T-helper 1 cell treated with Interleukin-12 subunit alpha and Interleukin-12 subunit beta and Interleukin-4 antibody, amounts not matched to agents 30 ng/mL and 1 ng/mL, for 36 hours (primary cell): ENCODE data around the gene DLG3. TPM values are rescaled to one million over a fixed set of nuclear protein-coding genes. Genes with fewer than 3 reads are reported as not detected.
"Not testable (repeated sequence)": the region's sequence is repeated elsewhere in the genome, so short reads cannot be mapped to it uniquely, and the experiment has no call there.

ENCODE experiments used
- intact Hi-C: fragments of 100-400 bp; cut with micrococcal nuclease; formaldehyde crosslinking; loops from one replicate; pipeline ENCODE4 v1.15.1; 2024
- total RNA-seq: library from RNA; stranded (reverse); gene quantifications from 2 replicates; pipeline ENCODE4 v1.2.3, GENCODE V29; 2022

Gene DLG3
- 21.1 and 21.5 TPM in 2 replicates for total RNA-seq

- intact Hi-C loops: no loop called here
These were observed at the start of gene DLG3 for GRCh38 chrX:70444326-70444945. DLG3 (plus strand) TSS chrX:70444835; CDS start chrX:70445202, 367 bp downstream.

DNA sequence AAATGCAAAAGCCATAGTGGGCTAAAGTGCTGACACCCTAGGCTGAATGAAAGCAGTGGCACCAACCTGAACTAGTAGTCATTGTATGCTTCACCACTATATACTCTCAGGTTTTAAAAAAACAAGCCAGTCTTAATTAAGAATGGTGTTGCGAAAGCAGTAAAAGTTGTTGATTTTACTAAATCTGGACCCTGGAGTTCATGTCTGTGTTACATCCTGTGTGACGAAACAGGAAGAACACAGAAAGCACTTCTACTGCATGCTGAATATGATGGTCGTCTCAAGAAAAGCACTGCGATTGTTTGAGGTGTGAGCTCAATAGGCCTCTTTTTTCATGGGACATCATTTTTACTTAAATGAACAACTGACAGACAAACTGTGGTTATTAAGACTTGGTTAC lies 45.7 kb upstream of the DLG3 start:
- intact Hi-C loops: loop anchor here (5.0 kb wide), 1 partner anchor 107 kb away; the partner anchor contains the start of gene KIF4A

GRCh38 chrX:70400181-70400580 lies 44.5 kb upstream of the DLG3 start:
- intact Hi-C loops: not testable (repeated sequence)

- intact Hi-C loops: no loop called here
These were observed 41.9 kb upstream of the DLG3 start for GRCh38 chrX:70402721-70403120.

DNA sequence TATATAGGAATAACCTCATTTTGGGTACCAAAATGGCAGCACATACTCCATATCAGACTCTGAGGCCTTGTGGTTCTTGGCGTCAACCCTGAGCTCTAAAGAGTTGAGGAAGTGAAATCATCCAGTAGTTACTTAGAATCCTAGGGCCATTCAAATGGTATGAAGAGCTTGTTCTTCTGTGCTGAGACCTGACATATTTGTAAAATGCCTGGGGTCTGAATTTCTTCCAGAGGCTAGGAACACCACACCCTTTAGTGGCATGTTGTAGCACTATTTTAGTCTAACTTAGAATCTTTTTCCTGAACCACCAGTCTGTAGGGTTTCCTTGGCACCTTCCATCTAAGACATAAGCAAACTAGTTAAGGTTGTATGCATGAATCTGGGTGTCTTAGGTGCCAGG lies 39.6 kb upstream of the DLG3 start:
- intact Hi-C loops: no loop called here

DNA sequence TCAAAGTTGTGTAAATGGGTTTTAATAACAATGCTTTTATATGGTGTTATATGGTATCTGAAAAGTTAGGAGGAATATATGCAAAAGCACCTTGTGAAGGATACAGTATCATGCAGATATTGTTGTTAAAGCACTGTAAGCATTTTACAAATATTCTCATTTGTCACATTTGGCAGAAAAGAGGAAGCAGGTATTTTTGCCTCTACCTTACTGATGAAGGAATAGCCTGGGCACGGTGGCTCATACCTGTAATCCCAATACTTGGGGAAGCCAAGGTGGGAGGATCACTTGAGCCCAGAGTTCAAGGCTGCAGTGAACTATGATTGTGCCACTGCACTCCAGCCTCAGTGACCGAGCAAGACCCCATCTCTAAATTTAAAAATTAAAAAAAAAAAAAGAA lies 33.7 kb upstream of the DLG3 start:
- intact Hi-C loops: no loop called here

GRCh38 chrX:70411475-70411874 lies 33.2 kb upstream of the DLG3 start:
- intact Hi-C loops: no loop called here

- intact Hi-C loops: no loop called here
These were observed 23.0 kb upstream of the DLG3 start for GRCh38 chrX:70421618-70422017.

DNA sequence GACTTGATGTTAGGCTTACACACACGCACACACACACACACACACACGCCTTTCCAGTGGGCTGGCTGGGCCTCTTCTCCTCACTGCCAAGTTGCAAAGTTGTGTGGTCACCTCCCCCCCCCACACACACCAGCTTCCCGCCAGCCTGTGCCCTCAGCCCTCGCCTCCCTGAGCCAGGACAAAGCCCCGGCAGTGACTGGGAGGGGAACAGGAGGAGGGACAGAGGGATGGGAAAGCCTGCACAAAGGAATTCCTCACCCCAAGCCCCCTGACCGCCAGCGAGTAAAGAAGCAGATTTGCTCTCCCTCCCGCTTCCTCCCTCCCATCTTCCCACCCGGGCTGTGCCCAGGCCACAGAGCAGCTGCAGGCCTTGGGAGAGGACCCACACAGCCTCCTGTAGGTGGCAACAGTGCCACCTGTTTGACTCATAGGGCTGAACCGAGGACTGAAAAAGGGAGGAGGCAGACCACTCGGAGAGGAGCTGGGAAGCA lies 21.7 kb upstream of the DLG3 start, which contains the start of gene GDPD2:
Gene GDPD2 (plus strand): TSS at position 464 of the 491 bp plus-strand sequence. CDS start 1,671 bp downstream, outside the sequence.
- intact Hi-C loops: no loop called here

DNA sequence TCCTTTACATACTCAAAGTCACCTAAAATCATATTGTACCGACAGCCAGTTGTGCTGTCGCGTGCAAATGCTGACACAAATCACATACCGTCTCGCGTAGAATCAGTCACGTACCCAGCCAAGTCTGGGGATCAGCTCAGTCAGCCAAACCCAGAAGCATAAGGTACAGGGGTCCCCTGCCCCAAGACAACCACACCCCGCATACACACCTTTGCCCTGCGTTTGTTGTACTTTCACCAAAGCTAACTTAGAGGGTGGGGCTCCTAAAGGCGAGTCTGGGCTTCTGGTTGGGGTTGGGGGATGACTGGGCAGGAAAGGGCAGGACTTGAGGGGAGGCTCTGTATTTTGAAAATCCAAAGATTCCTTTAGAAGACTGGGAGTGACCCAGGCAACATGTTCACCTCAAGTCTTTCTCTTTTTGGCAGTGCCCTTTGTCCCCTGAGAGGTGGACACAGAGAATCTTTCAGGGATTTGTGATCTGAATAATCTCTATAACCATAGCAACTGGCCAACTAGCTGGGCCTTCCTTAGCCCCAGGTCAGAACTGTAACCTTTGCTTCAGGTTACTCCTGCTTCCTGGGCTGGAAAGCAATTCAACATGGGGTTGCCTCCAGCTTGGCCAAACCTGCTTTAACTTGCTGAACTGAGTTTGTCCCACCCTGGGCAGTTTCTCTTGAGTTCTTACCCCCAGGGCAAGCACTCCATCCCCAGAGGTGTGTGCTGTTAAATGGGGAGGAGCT lies 20.5 kb upstream of the DLG3 start:
- intact Hi-C loops: no loop called here

DNA sequence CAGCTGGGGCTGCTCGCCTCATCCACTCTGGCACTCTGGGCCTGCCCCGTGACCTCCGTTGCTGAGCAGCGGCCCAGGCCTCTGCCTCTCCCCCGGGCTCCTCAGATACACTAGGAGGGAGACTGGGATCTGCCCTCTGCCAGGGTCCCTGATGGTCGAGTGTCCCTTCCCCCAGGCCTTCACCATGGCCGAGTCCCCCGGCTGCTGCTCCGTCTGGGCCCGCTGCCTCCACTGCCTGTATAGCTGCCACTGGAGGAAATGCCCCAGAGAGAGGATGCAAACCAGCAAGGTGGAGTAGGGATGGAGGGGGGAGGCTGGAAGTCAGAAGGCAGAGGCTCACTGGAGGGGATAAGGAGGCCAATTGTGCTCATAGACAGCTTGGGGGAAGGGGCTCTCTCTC lies 19.8 kb upstream of the DLG3 start:
- intact Hi-C loops: no loop called here

DNA sequence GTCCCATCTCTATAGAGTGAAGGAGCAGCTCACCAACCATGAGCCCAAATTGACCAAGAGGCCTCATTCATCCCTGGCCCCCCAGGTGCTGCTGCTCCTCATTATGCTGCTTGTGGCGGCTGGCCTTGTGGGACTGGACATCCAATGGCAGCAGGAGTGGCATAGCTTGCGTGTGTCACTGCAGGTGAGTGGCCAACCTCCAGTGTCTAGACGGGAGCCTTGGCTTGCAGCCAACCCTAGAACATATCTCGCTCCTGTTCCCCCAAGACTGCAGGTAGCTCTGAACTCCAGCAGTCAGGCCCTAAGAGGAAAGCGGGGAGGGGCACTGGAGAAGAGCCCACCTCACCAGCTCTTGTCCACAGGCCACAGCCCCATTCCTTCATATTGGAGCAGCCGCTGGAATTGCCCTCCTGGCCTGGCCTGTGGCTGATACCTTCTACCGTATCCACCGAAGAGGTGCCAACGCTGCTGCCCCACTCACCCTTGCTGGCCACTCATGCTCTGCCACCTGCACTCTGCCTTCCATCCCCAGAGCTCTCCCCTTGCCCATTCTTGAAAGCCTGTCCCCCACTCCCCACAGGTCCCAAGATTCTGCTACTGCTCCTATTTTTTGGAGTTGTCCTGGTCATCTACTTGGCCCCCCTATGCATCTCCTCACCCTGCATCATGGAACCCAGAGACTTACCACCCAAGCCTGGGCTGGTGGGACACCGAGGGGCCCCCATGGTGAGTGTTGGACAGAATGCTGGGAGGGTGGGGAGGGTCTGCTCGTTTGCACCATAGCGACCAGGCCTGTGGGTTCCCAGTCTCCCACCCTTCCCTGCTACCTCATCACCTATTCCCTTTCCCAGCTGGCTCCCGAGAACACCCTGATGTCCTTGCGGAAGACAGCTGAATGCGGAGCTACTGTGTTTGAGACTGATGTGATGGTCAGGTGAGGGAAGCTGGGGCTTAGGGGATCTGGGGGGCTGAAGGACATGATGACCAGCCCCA lies 18.1 kb upstream of the DLG3 start:
- intact Hi-C loops: no loop called here

GRCh38 chrX:70427365-70427764 lies 17.3 kb upstream of the DLG3 start:
- intact Hi-C loops: no loop called here

- intact Hi-C loops: no loop called here
These were observed 14.9 kb upstream of the DLG3 start for GRCh38 chrX:70429759-70430158.

- intact Hi-C loops: no loop called here
These were observed 11.4 kb upstream of the DLG3 start for GRCh38 chrX:70432936-70433847.

DNA sequence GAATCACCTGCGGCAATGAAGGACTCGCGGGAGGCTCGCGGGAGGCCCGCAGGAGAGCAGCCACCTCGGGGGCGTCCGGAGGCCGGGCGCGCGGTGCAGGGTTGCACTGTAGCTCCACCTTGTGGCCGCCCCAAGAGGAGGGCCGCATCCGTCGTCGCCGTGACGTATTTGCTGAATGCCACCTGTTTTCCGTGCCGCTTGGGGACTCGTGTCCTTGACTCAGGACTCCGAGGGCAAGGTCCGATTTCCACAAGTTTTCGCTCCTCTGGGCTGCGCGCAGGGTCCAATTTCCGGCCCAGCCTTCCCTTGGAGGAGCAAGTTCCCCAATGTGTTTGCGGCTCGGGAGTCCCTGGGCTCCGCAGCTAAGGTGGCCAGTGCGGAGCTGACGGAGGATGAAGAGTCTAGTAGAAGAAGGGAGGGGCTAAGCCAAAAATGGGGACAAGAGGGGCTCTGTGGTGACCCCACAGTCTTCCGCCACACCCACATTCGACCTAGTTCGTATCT lies 10.7 kb upstream of the DLG3 start:
- intact Hi-C loops: loop anchor here (1.0 kb wide), 4 partner anchors 20 to 301 kb away; partner anchors contain the start of genes IGBP1 and PDZD11

GRCh38 chrX:70434352-70434866 lies 10.2 kb upstream of the DLG3 start:
- intact Hi-C loops: loop anchor here (1.0 kb wide), 4 partner anchors 20 to 301 kb away; partner anchors contain the start of genes IGBP1 and PDZD11

DNA sequence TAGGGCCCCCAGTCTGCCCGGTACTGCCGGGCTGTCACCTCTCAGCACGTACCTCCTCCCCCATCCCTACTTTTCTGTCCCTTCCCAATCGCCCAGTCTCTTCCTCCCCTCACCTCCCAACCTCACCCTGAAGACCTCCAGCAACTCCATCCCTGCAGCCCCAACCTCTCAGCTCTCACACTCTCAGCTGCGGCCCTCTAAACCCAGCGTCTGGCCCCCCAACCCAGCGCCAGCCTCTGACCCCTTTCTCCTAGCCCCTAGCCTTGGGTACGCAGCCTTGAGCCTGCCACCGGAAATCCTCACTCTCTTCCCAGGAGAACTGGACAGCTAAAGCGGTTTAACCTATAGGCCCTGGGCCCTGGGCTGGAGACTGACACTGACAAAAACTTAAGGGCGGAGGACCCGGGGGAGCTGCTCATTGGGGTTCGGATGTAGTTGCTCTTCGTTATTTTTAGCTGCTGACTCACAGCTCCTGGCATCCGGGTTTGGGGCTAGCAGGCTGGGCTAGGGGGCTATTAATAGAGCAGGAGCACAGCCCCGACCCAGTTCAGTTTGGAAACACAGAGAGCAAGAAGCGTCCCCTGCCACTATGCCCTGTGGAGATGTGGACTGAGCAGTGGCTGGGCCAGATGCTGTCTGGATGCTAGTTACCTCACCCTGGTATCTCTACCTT lies 9.6 kb upstream of the DLG3 start:
- intact Hi-C loops: loop anchor here (1.0 kb wide), 4 partner anchors 19 to 302 kb away; partner anchors contain the start of genes IGBP1 and PDZD11

GRCh38 chrX:70436343-70436742 lies 8.3 kb upstream of the DLG3 start:
- intact Hi-C loops: no loop called here
